SK-N-SH (cell line): ENCODE results near the gene NFATC3.

Experiments used
- CHD2 ChIP-seq: fragments of 150-350 bp; IDR thresholded peaks from 2 replicates; pipeline ENCODE4 v1.6.1; 2018; ENCODE audit warnings: low read length; ENCODE audit not compliant: partially characterized antibody
- FOXM1 ChIP-seq: IDR thresholded peaks from 2 replicates; pipeline ENCODE4 v1.4.0; 2012; ENCODE audit warnings: low read depth, mild to moderate bottlenecking
- GATA2 ChIP-seq: sonication (generic); formaldehyde crosslinking; IDR thresholded peaks from 2 replicates; pipeline ENCODE4 v1.5.0; 2020; ENCODE audit warnings: mild to moderate bottlenecking, missing genetic modification reagents
- POLR2AphosphoS5 ChIP-seq: IDR thresholded peaks from 2 replicates; pipeline ENCODE4 v1.6.1; 2012; ENCODE audit warnings: low read depth, low read length
- RCOR1 ChIP-seq: fragments of 150-350 bp; IDR thresholded peaks from 2 replicates; pipeline ENCODE4 v1.6.1; 2017; ENCODE audit warnings: antibody characterized with exemption, low read length
- SIN3A ChIP-seq: IDR thresholded peaks from 2 replicates; pipeline ENCODE4 v1.6.1; 2012; ENCODE audit warnings: low read depth, mild to moderate bottlenecking, low read length, moderate library complexity, borderline replicate concordance
- TCF12 ChIP-seq: IDR thresholded peaks from 2 replicates; pipeline ENCODE4 v1.4.0; 2012
- TEAD4 ChIP-seq: IDR thresholded peaks from 2 replicates; pipeline ENCODE4 v1.4.0; 2012; ENCODE audit warnings: mild to moderate bottlenecking, borderline replicate concordance; ENCODE audit not compliant: insufficient read depth
- YY1 ChIP-seq: IDR thresholded peaks from 2 replicates; pipeline ENCODE4 v1.4.0; 2012; ENCODE audit warnings: low read depth, mild to moderate bottlenecking
- TF ChIP-seq, protein P1 (sequence below): fragments of 200-600 bp; sonication (generic); IDR thresholded peaks from 2 replicates; pipeline ENCODE4 v1.6.1; 2017; ENCODE audit warnings: antibody characterized with exemption, mild to moderate bottlenecking, moderate library complexity
- TF ChIP-seq, protein P2 (sequence below): IDR thresholded peaks from 2 replicates; pipeline ENCODE4 v1.4.0; 2012; ENCODE audit warnings: low read depth, borderline replicate concordance
- TF ChIP-seq, protein P3 (sequence below): IDR thresholded peaks from 2 replicates; pipeline ENCODE4 v1.6.1; 2012; ENCODE audit warnings: mild to moderate bottlenecking, low read depth, low read length, moderate library complexity

DNA sequence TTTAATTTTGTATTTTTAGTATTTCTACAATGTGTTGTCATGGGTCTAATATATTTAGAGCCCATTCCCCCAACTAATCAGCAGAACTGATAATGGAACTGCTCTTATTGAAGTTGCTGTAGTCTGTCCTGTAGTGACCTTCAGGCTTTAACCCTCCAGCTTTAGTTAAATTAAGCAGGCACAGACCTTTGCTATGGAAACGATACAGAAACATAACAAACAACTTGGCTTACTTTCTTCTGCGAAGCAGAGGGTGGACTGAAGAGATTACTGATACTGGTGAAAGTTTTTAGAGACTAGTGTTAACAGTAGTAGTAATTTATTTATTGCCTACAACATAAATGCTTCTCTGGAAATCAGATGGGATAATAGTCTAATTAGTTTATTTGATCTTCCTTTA is 61.4 kb downstream of the NFATC3 start:
- TF ChIP-seq, protein P1, sequence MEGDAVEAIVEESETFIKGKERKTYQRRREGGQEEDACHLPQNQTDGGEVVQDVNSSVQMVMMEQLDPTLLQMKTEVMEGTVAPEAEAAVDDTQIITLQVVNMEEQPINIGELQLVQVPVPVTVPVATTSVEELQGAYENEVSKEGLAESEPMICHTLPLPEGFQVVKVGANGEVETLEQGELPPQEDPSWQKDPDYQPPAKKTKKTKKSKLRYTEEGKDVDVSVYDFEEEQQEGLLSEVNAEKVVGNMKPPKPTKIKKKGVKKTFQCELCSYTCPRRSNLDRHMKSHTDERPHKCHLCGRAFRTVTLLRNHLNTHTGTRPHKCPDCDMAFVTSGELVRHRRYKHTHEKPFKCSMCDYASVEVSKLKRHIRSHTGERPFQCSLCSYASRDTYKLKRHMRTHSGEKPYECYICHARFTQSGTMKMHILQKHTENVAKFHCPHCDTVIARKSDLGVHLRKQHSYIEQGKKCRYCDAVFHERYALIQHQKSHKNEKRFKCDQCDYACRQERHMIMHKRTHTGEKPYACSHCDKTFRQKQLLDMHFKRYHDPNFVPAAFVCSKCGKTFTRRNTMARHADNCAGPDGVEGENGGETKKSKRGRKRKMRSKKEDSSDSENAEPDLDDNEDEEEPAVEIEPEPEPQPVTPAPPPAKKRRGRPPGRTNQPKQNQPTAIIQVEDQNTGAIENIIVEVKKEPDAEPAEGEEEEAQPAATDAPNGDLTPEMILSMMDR: no peak
- no peak for TF ChIP-seq POLR2AphosphoS5
- TF ChIP-seq, protein P2, sequence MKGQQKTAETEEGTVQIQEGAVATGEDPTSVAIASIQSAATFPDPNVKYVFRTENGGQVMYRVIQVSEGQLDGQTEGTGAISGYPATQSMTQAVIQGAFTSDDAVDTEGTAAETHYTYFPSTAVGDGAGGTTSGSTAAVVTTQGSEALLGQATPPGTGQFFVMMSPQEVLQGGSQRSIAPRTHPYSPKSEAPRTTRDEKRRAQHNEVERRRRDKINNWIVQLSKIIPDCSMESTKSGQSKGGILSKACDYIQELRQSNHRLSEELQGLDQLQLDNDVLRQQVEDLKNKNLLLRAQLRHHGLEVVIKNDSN: no peak
- TF ChIP-seq CHD2: no peak
- no peak for TF ChIP-seq GATA2
- TF ChIP-seq TEAD4: no peak
- TF ChIP-seq, protein P3, sequence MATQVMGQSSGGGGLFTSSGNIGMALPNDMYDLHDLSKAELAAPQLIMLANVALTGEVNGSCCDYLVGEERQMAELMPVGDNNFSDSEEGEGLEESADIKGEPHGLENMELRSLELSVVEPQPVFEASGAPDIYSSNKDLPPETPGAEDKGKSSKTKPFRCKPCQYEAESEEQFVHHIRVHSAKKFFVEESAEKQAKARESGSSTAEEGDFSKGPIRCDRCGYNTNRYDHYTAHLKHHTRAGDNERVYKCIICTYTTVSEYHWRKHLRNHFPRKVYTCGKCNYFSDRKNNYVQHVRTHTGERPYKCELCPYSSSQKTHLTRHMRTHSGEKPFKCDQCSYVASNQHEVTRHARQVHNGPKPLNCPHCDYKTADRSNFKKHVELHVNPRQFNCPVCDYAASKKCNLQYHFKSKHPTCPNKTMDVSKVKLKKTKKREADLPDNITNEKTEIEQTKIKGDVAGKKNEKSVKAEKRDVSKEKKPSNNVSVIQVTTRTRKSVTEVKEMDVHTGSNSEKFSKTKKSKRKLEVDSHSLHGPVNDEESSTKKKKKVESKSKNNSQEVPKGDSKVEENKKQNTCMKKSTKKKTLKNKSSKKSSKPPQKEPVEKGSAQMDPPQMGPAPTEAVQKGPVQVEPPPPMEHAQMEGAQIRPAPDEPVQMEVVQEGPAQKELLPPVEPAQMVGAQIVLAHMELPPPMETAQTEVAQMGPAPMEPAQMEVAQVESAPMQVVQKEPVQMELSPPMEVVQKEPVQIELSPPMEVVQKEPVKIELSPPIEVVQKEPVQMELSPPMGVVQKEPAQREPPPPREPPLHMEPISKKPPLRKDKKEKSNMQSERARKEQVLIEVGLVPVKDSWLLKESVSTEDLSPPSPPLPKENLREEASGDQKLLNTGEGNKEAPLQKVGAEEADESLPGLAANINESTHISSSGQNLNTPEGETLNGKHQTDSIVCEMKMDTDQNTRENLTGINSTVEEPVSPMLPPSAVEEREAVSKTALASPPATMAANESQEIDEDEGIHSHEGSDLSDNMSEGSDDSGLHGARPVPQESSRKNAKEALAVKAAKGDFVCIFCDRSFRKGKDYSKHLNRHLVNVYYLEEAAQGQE: no peak
- TF ChIP-seq FOXM1: no peak
- TF ChIP-seq TCF12: no peak
- TF ChIP-seq YY1: no peak
- no peak for TF ChIP-seq SIN3A
- TF ChIP-seq RCOR1: no peak
